ENCODE data around the gene ZKSCAN1.
"Not testable (repeated sequence)": the region's sequence is repeated elsewhere in the genome, so short reads cannot be mapped to it uniquely, and the experiment has no call there.

Gene ZKSCAN1

GRCh38 chr7:100015232-100016214 is at the start of gene ZKSCAN1:
TSS of gene ZKSCAN1 (plus strand) at chr7:100015596. CDS start at chr7:100023507, 7,911 bp downstream.
- DNase-seq, result peak; percentile 85

DNA sequence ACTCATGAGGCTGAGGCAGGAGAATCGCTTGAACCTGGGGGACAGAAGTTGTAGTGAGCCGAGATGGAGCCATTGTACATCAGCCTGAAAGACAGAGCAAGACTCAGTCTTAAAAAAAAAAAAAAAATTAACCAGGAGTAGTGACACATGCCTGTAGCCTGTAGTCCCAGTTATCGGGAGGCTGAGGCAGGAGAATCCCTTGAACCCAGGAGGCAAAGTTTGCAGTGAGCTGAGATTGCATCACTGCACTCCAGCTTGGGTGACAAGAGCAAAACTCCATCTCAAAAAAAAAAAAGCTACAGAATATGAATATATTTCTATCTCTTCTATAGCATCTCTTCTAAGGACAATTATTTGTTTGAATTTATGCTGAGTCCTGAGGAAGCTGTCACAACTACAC is 46.1 kb upstream of the ZKSCAN1 start:
- DNase-seq, result no peak

GRCh38 chr7:99969813-99970212 is 45.6 kb upstream of the ZKSCAN1 start:
- DNase-seq, result not testable (repeated sequence)

GRCh38 chr7:99971242-99971641 is 44.2 kb upstream of the ZKSCAN1 start:
- DNase-seq, result no peak

- DNase-seq, result not testable (repeated sequence)
Observed at GRCh38 chr7:99973817-99974216, 41.6 kb upstream of the ZKSCAN1 start.

- DNase-seq, result no peak
Observed at GRCh38 chr7:99974681-99975080, 40.7 kb upstream of the ZKSCAN1 start.

DNA sequence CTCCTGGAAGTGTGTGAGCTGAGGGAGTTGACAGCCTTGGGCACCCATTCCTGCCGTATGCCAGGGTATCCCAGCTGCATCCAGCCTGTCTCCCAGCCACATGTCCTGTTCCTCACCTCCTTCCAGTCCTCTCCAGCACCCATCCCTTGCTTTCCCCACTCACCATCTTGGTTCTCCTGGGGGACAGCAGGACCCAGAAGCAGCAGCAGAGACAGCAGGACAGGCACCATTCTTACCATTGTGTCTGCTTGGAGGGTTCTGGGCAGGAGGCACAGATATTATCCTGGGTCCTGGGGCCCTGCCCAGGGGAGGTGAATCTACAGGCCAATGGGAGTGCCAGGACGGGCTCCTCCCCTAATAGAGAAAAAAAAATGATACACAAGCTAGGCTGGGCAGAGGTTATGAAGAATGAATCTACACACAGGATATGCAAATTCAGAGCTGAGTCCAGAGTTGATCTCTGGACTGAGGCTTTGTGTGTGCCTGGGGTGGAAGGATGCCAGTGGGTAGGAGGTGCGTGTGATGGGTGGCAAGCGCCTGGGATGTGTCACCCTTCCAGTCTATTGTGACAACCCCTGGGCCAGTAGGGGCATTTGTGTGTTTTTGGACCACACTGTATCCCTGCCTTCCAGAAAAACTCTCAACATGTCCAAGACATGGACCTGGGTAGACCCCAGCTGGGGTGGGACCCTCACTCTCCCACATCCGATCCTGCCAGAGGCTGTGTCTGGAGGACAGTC is 39.4 kb upstream of the ZKSCAN1 start, which contains the start of gene AZGP1:
AZGP1 (minus strand) TSS at position 250 of the 740 bp plus-strand sequence; CDS start at position 239, 11 bp downstream.
- no peak for DNase-seq

DNA sequence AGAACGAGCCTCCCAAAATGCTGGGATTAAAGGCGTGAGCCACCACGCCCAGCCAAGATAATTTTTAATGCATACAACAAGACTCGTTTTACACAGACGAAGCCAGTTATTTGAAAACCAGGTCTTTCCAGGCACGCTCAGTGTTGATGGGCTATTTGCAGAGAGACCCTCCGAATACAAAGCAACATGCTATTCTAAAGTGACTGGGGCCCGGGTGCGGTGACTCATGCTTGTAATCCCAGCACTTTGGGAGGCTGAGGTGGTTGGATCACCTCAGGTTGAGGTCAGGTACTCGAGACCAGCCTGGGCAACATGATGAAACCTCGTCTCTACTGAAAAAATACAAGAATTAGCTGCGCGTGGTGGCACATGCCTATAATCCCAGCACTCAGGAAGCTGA is 38.8 kb upstream of the ZKSCAN1 start:
- DNase-seq, result no peak

GRCh38 chr7:99979814-99980225 is 35.6 kb upstream of the ZKSCAN1 start:
- not testable (repeated sequence) for DNase-seq

DNA sequence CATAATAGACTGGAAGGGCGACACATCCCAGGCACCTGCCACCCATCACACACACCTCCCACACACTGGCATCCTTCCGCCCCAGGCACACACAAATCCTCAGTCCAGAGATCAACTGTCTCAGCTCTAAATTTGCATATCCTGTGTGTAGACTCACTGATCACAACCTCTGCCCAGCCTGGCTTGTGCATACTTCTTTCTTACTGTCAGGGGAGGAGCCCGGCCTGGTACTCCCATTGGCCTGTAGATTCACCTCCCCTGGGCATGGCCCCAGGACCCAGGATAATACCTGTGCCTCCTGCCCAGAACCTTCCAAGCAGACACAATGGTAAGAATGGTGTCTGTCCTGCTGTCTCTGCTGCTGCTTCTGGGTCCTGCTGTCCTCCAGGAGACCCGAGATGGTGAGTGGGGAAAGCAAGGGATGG is 34.9 kb upstream of the ZKSCAN1 start:
- not testable (repeated sequence) for DNase-seq

- DNase-seq, result not testable (repeated sequence)
Observed at GRCh38 chr7:99981066-99981465, 34.3 kb upstream of the ZKSCAN1 start.

DNA sequence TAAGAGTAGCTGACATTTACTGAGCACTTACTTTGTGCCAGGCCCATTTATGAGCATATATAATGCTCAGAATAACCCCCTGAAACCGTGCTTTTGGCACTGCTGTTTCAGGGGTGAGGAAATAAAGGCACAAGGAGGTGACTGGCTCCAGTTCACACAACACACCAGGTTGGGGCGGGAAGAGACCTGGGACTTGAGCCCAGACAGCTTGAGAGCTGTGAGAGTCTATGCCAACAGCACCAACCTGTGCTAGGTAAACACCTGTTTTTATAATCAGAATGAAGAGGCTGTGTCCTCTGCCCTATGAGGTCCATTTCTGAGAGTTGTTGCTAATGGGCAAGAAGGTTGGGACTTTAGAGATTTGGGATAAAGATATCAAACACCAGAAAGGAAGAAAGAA is 30.8 kb upstream of the ZKSCAN1 start:
- DNase-seq, result no peak

GRCh38 chr7:99987306-99987705 is 28.1 kb upstream of the ZKSCAN1 start:
- not testable (repeated sequence) for DNase-seq

DNA sequence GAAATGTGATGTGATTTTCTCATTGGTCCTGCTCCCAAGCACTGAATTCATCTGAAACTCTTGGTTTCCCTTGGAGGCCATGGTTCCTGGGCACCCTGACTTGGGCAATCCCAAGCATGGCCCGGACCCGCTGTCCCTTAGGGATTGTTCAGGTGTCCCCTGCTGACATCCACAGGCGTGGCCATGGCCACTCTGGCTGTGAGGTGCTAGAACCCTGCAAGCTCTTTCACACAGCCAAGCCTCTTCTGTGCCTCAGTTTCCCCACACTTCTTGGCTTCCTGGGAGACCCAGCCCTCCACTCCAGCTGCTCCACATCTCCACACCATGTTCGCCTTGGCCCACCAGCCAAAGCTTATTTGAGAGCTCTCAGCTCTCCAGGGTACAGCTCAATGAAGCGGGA is 27.6 kb upstream of the ZKSCAN1 start:
- no peak for DNase-seq

- DNase-seq, result no peak
Observed at GRCh38 chr7:99990460-99990852, 24.9 kb upstream of the ZKSCAN1 start.

DNA sequence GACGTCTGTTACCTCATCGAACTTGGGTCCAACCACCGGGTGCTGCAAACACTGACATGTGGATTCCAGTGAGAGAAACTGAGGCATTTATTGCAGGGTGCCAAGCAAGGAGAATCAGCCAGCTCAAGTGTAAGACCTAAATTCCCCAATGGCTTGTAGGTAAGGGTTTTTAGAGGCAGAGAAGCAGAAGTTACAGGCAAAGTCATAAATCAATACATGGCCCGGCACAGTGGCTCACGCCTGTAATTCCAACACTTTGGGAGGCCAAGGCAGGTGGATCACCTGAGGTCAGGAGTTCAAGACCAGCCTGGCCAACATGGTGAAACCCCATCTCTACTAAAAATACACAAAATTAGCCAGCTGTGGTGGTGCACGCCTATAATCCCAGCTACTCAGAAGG is 23.9 kb upstream of the ZKSCAN1 start:
- DNase-seq, result not testable (repeated sequence)

- DNase-seq, result no peak
Observed at GRCh38 chr7:99992330-99993038, 22.9 kb upstream of the ZKSCAN1 start.

- DNase-seq, result no peak
Observed at GRCh38 chr7:99994819-99995218, 20.6 kb upstream of the ZKSCAN1 start.

DNA sequence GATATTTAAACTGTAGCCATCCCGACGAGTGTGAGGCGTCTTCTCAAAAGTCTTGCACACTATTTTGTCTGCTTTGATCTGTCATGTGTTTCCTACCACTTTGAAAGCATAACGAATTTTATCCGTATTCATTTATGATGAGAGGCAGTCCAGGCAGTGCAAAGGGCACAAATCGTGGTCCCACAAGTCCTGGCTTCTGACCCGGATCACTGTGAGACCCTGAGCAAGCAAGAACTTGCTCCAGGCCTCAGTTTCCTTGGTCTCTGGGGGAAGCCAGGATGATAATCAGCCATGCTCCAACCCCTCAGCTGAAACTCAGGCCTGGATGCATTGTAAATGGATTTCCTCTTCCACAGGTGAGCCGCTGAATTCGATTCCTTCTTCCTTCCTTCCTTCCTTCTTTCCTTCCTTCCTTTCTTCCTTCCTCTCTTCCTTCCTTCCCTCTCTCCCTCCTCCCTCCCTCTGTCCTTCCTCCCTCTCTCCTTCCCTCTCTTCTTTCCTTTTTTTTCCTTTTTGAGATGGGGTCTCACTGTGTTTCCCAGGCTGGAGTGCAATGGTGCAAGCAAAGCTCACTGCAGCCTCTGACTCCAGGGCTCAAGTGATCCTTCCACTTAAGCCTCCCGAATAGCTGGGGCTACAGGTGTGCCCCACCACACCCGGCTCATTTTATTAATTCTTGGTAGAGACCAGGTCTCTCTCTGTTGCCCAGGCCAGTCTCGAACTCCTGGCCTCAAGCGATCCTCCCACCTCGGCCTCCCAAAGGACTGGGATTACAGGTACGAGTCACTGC is 18.4 kb upstream of the ZKSCAN1 start:
- DNase-seq, result no peak

GRCh38 chr7:99997545-99998137 is 17.8 kb upstream of the ZKSCAN1 start:
- no peak for DNase-seq

GRCh38 chr7:100000239-100000638 is 15.2 kb upstream of the ZKSCAN1 start:
- DNase-seq, result no peak

Data from 8988T (cell line).